HL-60 (cell line): ENCODE data around the gene LRFN2.

Experiments
- DNase-seq, 2 experiments: peaks; one replicate each; pipeline ENCODE4 v3.0.0-alpha.2; 2010 to 2020; ENCODE audit warnings: low read depth in 1 of 2, low spot score in 1 of 2
- H3K27ac ChIP-seq: fragments of 250-450 bp; sonication (Bioruptor Pico); replicated peaks from 2 replicates; pipeline ENCODE4 v1.5.1; 2020; ENCODE audit warnings: mild to moderate bottlenecking, moderate library complexity
- H3K27me3 ChIP-seq: fragments of 250-450 bp; sonication (Bioruptor Pico); 2 replicates; pipeline ENCODE4 v1.5.1; 2021; ENCODE audit warnings: mild to moderate bottlenecking, moderate library complexity; ENCODE audit not compliant: insufficient read depth, poor library complexity, severe bottlenecking
- H3K4me3 ChIP-seq: replicated peaks from 2 replicates; pipeline ENCODE4 v1.5.1; 2011; ENCODE audit warnings: mild to moderate bottlenecking, control low read depth, low read length; ENCODE audit not compliant: insufficient read depth
- GABPA ChIP-seq: IDR thresholded peaks from 2 replicates; pipeline ENCODE4 v1.6.1; 2012; ENCODE audit warnings: low read depth
- POLR2AphosphoS5 ChIP-seq: IDR thresholded peaks from 2 replicates; pipeline ENCODE4 v1.6.1; 2012; ENCODE audit warnings: low read depth
- REST ChIP-seq: IDR thresholded peaks from 2 replicates; pipeline ENCODE4 v1.6.1; 2012; ENCODE audit warnings: low read depth; ENCODE audit not compliant: insufficient replicate concordance
- SPI1 ChIP-seq: IDR thresholded peaks from 2 replicates; pipeline ENCODE4 v1.6.1; 2012; ENCODE audit warnings: low read depth, mild to moderate bottlenecking, borderline replicate concordance
- TF ChIP-seq, protein P1 (sequence below): IDR thresholded peaks from one replicate; pipeline ENCODE4 v1.5.1; 2011; ENCODE audit warnings: low read length, control low read depth, inconsistent platforms; ENCODE audit not compliant: insufficient read depth

Gene LRFN2

DNA sequence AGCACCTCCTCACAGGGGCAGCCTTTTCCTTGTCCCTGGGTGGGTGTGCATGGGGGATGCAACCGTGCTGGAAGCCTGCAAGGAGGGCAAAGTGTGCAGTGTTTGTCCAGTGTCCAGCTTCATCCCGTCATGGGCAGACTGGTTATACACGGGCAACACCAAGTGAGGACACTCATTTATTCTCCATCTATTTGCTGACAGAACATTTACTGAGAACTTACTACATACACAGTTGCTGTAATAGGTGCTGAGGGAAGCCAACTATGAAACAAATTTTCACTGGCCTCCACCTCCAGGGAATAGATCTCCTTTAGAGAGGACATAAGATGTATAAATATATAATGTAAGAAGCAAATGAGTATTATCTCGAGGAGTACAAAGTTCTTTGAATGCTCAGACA is 136.7 kb downstream of the LRFN2 start:
- no peak for TF ChIP-seq GABPA
- TF ChIP-seq POLR2AphosphoS5: no peak
- TF ChIP-seq, protein P1, sequence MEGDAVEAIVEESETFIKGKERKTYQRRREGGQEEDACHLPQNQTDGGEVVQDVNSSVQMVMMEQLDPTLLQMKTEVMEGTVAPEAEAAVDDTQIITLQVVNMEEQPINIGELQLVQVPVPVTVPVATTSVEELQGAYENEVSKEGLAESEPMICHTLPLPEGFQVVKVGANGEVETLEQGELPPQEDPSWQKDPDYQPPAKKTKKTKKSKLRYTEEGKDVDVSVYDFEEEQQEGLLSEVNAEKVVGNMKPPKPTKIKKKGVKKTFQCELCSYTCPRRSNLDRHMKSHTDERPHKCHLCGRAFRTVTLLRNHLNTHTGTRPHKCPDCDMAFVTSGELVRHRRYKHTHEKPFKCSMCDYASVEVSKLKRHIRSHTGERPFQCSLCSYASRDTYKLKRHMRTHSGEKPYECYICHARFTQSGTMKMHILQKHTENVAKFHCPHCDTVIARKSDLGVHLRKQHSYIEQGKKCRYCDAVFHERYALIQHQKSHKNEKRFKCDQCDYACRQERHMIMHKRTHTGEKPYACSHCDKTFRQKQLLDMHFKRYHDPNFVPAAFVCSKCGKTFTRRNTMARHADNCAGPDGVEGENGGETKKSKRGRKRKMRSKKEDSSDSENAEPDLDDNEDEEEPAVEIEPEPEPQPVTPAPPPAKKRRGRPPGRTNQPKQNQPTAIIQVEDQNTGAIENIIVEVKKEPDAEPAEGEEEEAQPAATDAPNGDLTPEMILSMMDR: no peak
- DNase-seq: no peak
- no peak overlapping the region for H3K4me3 ChIP-seq
- no peak overlapping the region for H3K27ac ChIP-seq
- no peaks in the 10 kb centered on the region for H3K27me3 ChIP-seq

DNA sequence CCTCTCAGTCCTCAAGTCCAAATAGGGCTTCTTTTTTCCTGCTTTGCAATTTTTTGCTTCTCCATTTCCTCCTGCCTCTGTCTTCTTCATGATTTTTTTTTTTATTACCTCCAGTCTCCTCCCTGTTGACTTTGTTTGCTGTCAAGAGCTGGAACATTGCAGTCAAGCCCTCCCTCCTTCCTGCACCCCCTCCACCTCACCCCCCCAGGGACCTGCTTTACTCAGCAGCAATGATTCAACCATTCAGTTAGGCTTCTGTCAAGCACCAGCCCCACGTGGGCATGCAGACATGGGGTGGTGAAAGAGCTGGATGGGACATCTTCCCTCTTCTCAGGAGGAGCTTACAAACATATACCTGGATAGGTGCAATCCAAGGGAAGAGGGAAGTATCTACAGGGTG is 142.4 kb downstream of the LRFN2 start:
- no peak overlapping the region for H3K27ac ChIP-seq
- no peak for TF ChIP-seq REST
- TF ChIP-seq, protein P1: no peak
- TF ChIP-seq SPI1: no peak
- no peak for TF ChIP-seq GABPA
- TF ChIP-seq POLR2AphosphoS5: no peak
- no peak for DNase-seq
- peaks cover 6% of the 10 kb centered on the region for H3K27me3 ChIP-seq
- H3K4me3 ChIP-seq: no peak overlapping the region

DNA sequence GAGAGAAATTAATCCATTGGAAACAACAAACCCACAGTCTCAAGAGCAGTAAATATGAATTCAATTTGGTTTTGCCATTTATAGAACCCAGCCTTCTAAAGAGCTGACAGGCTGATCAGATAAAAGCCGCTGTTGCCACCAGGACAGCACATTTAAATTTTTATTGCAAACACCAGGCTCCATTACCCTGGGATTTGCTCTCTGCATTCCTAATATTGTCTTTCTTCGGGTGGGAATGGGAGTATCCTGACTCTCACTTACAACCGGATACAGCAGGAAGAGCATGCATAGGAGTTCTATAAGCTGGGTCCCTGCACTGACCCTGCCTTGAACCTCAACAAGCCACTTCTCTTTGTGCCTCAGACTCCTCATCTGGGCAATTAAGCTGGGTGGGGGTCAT is 142.9 kb downstream of the LRFN2 start:
- no peak for TF ChIP-seq SPI1

DNA sequence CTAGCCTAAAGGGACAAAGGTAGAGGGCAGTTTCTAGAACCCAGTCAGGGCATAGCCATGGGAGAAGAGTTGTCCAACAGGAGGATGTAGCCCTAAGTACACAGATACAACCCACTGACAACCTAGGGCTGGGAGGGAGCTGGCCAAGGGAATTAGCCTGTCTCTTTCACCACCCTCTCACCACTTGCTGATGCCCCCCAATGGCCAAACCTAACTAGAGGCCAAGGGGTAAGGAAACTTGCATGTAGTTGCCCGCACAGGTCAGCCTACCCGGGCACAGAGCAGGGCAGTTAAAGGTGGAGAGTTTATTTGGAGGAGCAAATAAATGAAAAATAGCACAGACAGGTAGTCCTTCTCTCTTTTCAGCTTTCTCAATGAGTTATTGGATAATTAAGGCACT is 143.3 kb downstream of the LRFN2 start:
- no peak overlapping the region for H3K27ac ChIP-seq
- no peak overlapping the region for H3K4me3 ChIP-seq
- H3K27me3 ChIP-seq: peaks cover 6% of the 10 kb centered on the region
- TF ChIP-seq SPI1 (no peak), REST (no peak), POLR2AphosphoS5 (no peak), GABPA (no peak)
- TF ChIP-seq, protein P1: no peak
- no peak for DNase-seq

More for the DNA sequence above, 142.9 kb downstream of the LRFN2 start:
- Histone ChIP-seq H3K27ac (no peak overlapping the region), H3K27me3 (peaks cover 6% of the 10 kb centered on the region), H3K4me3 (no peak overlapping the region)
- no peak for DNase-seq
